ENCODE measurements around the gene LMX1B. TPM values are rescaled to one million over a fixed set of nuclear protein-coding genes. Genes with fewer than 3 reads are reported as not detected.

Gene LMX1B
- total RNA-seq, 1 experiment from 2014 or later: 0.55 TPM

DNA sequence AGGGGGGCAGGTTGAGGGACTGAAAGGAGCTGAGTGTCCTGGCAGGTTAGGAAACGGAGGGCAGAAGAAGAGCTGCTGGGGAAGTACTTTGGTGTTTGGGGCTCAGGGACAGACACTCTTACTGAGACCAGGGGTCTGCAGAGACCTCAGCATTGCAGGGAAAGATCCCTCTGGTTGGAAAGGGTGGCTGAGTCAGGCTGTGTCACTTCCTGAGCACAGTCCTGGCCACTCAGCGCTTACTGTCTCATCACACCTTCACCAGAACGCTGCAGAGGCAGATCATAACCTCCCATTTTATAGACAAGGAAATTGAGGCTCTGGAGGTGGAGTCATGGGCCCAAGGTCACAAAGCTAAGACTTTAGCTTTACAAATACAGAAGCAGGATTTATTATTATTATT is 54.3 kb downstream of the LMX1B start:
- ATAC-seq (no peak), DNase-seq (no peak)
- no peaks in the 10 kb centered on the region for H3K36me3 ChIP-seq (ENCODE audit: low read depth, low read length)
- no peak overlapping the region for H3K4me2 ChIP-seq (ENCODE audit: low read length)
- no peaks in the 10 kb centered on the region for H3K79me2 ChIP-seq (ENCODE audit: low read length)
- H4K20me1 ChIP-seq (ENCODE audit: low read length): no peaks in the 10 kb centered on the region
- no peaks in the 10 kb centered on the region; the same call in 1 of the 2 replicates for H3K4me1 ChIP-seq (ENCODE audit: insufficient read depth, low read length)
- H3K9me3 ChIP-seq (ENCODE audit: low read length): no peaks in the 10 kb centered on the region
- H3K9me2 ChIP-seq (replicated peaks; ENCODE audit: low read length): no peaks in the 10 kb centered on the region
- intact Hi-C loops (cut with micrococcal nuclease): no loop called here
- H3F3A ChIP-seq (ENCODE audit: low read length, unreplicated experiment): no peaks in the 10 kb centered on the region
- H3K27ac ChIP-seq (ENCODE audit: low read length): no peak overlapping the region
- no peaks in the 10 kb centered on the region for H3K27me3 ChIP-seq (ENCODE audit: low read length)
- ChIA-PET POLR2A (ENCODE audit: unreplicated experiment) (no interaction called here), CTCF (no interaction called here)
- H3K4me3 ChIP-seq (ENCODE audit: low read length): no peak overlapping the region
- no TSS peak for BruUV-seq (replicated peaks)
- H2AFZ ChIP-seq (ENCODE audit: low read length): no peak overlapping the region
- no peak for TF ChIP-seq EZH2 (IDR thresholded peaks at IDR 0.05; ENCODE audit: low read length, unreplicated experiment)
- TF ChIP-seq CTCF (conservative IDR thresholded peaks at IDR 0.05; ENCODE audit: low read depth, low read length): no peak
- TF ChIP-seq EZH2phosphoT487 (IDR thresholded peaks at IDR 0.05; ENCODE audit: borderline replicate concordance, low read length): no peak
- H3K9ac ChIP-seq (ENCODE audit: low read length): no peak overlapping the region

GRCh38 chr9:126669108-126669507 is 55.4 kb downstream of the LMX1B start:
- no peaks in the 10 kb centered on the region for H3K9me3 ChIP-seq (ENCODE audit: low read length)
- no peak overlapping the region for H3K4me2 ChIP-seq (ENCODE audit: low read length)
- no peak overlapping the region for H3K9ac ChIP-seq (ENCODE audit: low read length)
- H3K79me2 ChIP-seq (ENCODE audit: low read length): no peaks in the 10 kb centered on the region
- H4K20me1 ChIP-seq (ENCODE audit: low read length): no peaks in the 10 kb centered on the region
- H3K4me3 ChIP-seq (ENCODE audit: low read length): no peak overlapping the region
- CTCF ChIA-PET: no interaction called here
- no peak for TF ChIP-seq EZH2 (IDR thresholded peaks at IDR 0.05; ENCODE audit: low read length, unreplicated experiment)
- TF ChIP-seq EZH2phosphoT487 (IDR thresholded peaks at IDR 0.05; ENCODE audit: borderline replicate concordance, low read length): no peak
- no peak for TF ChIP-seq CTCF (conservative IDR thresholded peaks at IDR 0.05; ENCODE audit: low read depth, low read length)
- H3F3A ChIP-seq (ENCODE audit: low read length, unreplicated experiment): no peaks in the 10 kb centered on the region
- POLR2A ChIA-PET (ENCODE audit: unreplicated experiment): no interaction called here
- BruUV-seq (replicated peaks): no TSS peak
- no peaks in the 10 kb centered on the region for H3K9me2 ChIP-seq (replicated peaks; ENCODE audit: low read length)
- H3K36me3 ChIP-seq (ENCODE audit: low read depth, low read length): no peaks in the 10 kb centered on the region
- DNase-seq (no peak), ATAC-seq (no peak)
- H3K4me1 ChIP-seq (ENCODE audit: insufficient read depth, low read length): no peaks in the 10 kb centered on the region; the same call in 1 of the 2 replicates
- intact Hi-C loops (cut with micrococcal nuclease): no loop called here
- H3K27me3 ChIP-seq (ENCODE audit: low read length): no peaks in the 10 kb centered on the region
- H2AFZ ChIP-seq (ENCODE audit: low read length): no peak overlapping the region
- H3K27ac ChIP-seq (ENCODE audit: low read length): no peak overlapping the region

GRCh38 chr9:126670270-126670669 is 56.5 kb downstream of the LMX1B start:
- Histone ChIP-seq H3K79me2 (ENCODE audit: low read length) (no peaks in the 10 kb centered on the region), H3F3A (ENCODE audit: low read length, unreplicated experiment) (no peaks in the 10 kb centered on the region), H2AFZ (ENCODE audit: low read length) (no peak overlapping the region), H3K9ac (ENCODE audit: low read length) (no peak overlapping the region), H4K20me1 (ENCODE audit: low read length) (no peaks in the 10 kb centered on the region), H3K4me3 (ENCODE audit: low read length) (no peak overlapping the region), H3K36me3 (ENCODE audit: low read depth, low read length) (no peaks in the 10 kb centered on the region), H3K27ac (ENCODE audit: low read length) (no peak overlapping the region), H3K9me3 (ENCODE audit: low read length) (no peaks in the 10 kb centered on the region), H3K9me2 (replicated peaks; ENCODE audit: low read length) (no peaks in the 10 kb centered on the region), H3K4me1 (ENCODE audit: insufficient read depth, low read length) (no peaks in the 10 kb centered on the region; the same call in 1 of the 2 replicates), H3K27me3 (ENCODE audit: low read length) (no peaks in the 10 kb centered on the region), H3K4me2 (ENCODE audit: low read length) (no peak overlapping the region)
- CTCF ChIA-PET: no interaction called here
- no TSS peak for BruUV-seq (replicated peaks)
- POLR2A ChIA-PET (ENCODE audit: unreplicated experiment): no interaction called here
- DNase-seq: no peak
- intact Hi-C loops (cut with micrococcal nuclease): no loop called here
- TF ChIP-seq EZH2 (IDR thresholded peaks at IDR 0.05; ENCODE audit: low read length, unreplicated experiment) (no peak), CTCF (conservative IDR thresholded peaks at IDR 0.05; ENCODE audit: low read depth, low read length) (no peak), EZH2phosphoT487 (IDR thresholded peaks at IDR 0.05; ENCODE audit: borderline replicate concordance, low read length) (no peak)
- ATAC-seq: no peak
